ENCODE results near the gene GPR108. TPM values are rescaled to one million over a fixed set of nuclear protein-coding genes. Genes with fewer than 3 reads are reported as not detected.
"Not testable (repeated sequence)": the region's sequence is repeated elsewhere in the genome, so short reads cannot be mapped to it uniquely, and the experiment has no call there.

Gene GPR108
- polyA plus RNA-seq, 1 of the 3 experiments (the other 2 are of a cell fraction): 54.2 TPM

- no peak for TF ChIP-seq EZH2phosphoT487 (IDR thresholded peaks at IDR 0.05; ENCODE audit: borderline replicate concordance, low read depth)
- TF ChIP-seq CHD2 (IDR thresholded peaks at IDR 0.05; ENCODE audit: low read length, partially characterized antibody): no peak
- TF ChIP-seq TAF1 (IDR thresholded peaks at IDR 0.05; ENCODE audit: borderline replicate concordance, low read depth, low read length): no peak
Measured at GRCh38 chr19:6772866-6773322, 35.5 kb upstream of the GPR108 start (continued).

- H3K27me3 ChIP-seq (ENCODE audit: insufficient read depth): peaks cover 6% of the 10 kb centered on the region; the same call in 1 of the 2 replicates
- H3K4me3 ChIP-seq (ENCODE audit: low read depth in 2 of 2, low read length in 1 of 2): no peak within 1 kb of the TSS
- H3K9ac ChIP-seq: no peak within 1 kb of the TSS
- no peaks in the 10 kb centered on the region for H3K9me3 ChIP-seq
- POLR2A ChIA-PET: no interaction called here
- CTCF ChIA-PET: no interaction called here
- no peaks in the 10 kb centered on the region for H3K79me2 ChIP-seq (ENCODE audit: insufficient read depth)
- no peak within 1 kb of the TSS for H2AFZ ChIP-seq (ENCODE audit: low read depth)
- no peaks in the 10 kb centered on the region for H3K36me3 ChIP-seq (replicated peaks in 1 of 2; ENCODE audit: control insufficient read depth in 1 of 2, insufficient read depth in 2 of 2, low read length in 1 of 2)
- no peaks in the 10 kb centered on the region for H3K9me2 ChIP-seq
- H3K27ac ChIP-seq (ENCODE audit: low read depth in 2 of 2, low read length in 1 of 2): no peak within 1 kb of the TSS
- no peaks in the 10 kb centered on the region for H4K20me1 ChIP-seq (ENCODE audit: insufficient read depth)
- H3K4me1 ChIP-seq (ENCODE audit: control insufficient read depth in 1 of 2, insufficient read depth in 2 of 2, low read depth in 1 of 2, low read length in 1 of 2): no peaks in the 10 kb centered on the region; a peak in 1 of 4 replicates
- H3K4me2 ChIP-seq: no peak within 1 kb of the TSS
- peaks cover 8% of the 10 kb centered on the region for H3F3A ChIP-seq (replicated peaks; ENCODE audit: insufficient read depth)
- TF ChIP-seq TCF12 (IDR thresholded peaks at IDR 0.05) (no peak), ELF1 (IDR thresholded peaks at IDR 0.05) (no peak), EP300 (IDR thresholded peaks at IDR 0.05; ENCODE audit: borderline replicate concordance in 1 of 2, low read depth in 1 of 2, low read length in 1 of 2) (no peak), NFIC (IDR thresholded peaks at IDR 0.05; ENCODE audit: borderline replicate concordance) (no peak), YY1 (IDR thresholded peaks at IDR 0.05; ENCODE audit: low read depth) (no peak), FOSL2 (IDR thresholded peaks at IDR 0.05; ENCODE audit: borderline replicate concordance, low read depth) (no peak), MAX (IDR thresholded peaks at IDR 0.05; ENCODE audit: low read depth) (no peak), SIN3A (IDR thresholded peaks at IDR 0.05; ENCODE audit: borderline replicate concordance, low read depth, low read length) (no peak), PBX3 (IDR thresholded peaks at IDR 0.05) (no peak), USF2 (IDR thresholded peaks at IDR 0.05; ENCODE audit: borderline replicate concordance, low read depth, low read length) (no peak), CTCF (IDR thresholded peaks at IDR 0.05) (no peak), RXRA (IDR thresholded peaks at IDR 0.05; ENCODE audit: borderline replicate concordance, low read depth) (no peak), REST (IDR thresholded peaks at IDR 0.05; ENCODE audit: low read depth, low read length) (no peak), RAD21 (IDR thresholded peaks at IDR 0.05; ENCODE audit: low read length) (no peak), MEF2A (IDR thresholded peaks at IDR 0.05; ENCODE audit: borderline replicate concordance, low read depth) (no peak)
- 34% methylated on average over 9 of the region's 25 CpGs for WGBS (ENCODE audit: low lambda C conversion rate)
- DNase-seq: peak; percentile 53
Measured at GRCh38 chr19:6772028-6772865, 34.9 kb upstream of the GPR108 start, which contains the start of gene VAV1. VAV1 (plus strand) TSS chr19:6772708; CDS start chr19:6772808, 100 bp downstream.

GRCh38 chr19:6771648-6772027, 34.3 kb upstream of the GPR108 start:
- H3K9ac ChIP-seq; H3K79me2 ChIP-seq (ENCODE audit: insufficient read depth); H3K4me3 ChIP-seq (ENCODE audit: low read depth in 2 of 2, low read length in 1 of 2); H3K9me2 ChIP-seq; H3F3A ChIP-seq (replicated peaks; ENCODE audit: insufficient read depth); POLR2A ChIA-PET; H3K36me3 ChIP-seq (replicated peaks in 1 of 2; ENCODE audit: control insufficient read depth in 1 of 2, insufficient read depth in 2 of 2, low read length in 1 of 2); H2AFZ ChIP-seq (ENCODE audit: low read depth); H3K27ac ChIP-seq (ENCODE audit: low read depth in 2 of 2, low read length in 1 of 2); H3K9me3 ChIP-seq; H3K4me2 ChIP-seq; CTCF ChIA-PET; DNase-seq; H3K4me1 ChIP-seq (ENCODE audit: control insufficient read depth in 1 of 2, insufficient read depth in 2 of 2, low read depth in 1 of 2, low read length in 1 of 2); H4K20me1 ChIP-seq (ENCODE audit: insufficient read depth): not testable (repeated sequence)
- WGBS (ENCODE audit: low lambda C conversion rate): 76% methylated on average over 7 of the region's 7 CpGs
- H3K27me3 ChIP-seq (ENCODE audit: insufficient read depth): peaks cover 12% of the 10 kb centered on the region; the same call in 1 of the 2 replicates

Data from SK-N-SH (cell line).